Iris pigment epithelial cell (primary cell): ENCODE data around the gene PRSS16.
"Not testable (repeated sequence)": the region's sequence is repeated elsewhere in the genome, so short reads cannot be mapped to it uniquely, and the experiment has no call there.

Source experiments
- DNase-seq: peaks from one replicate; pipeline ENCODE4 v3.0.0-alpha.2; 2011; ENCODE audit warnings: low read depth

The PRSS16 gene

GRCh38 chr6:27242589-27243265 lies 4.8 kb upstream of the PRSS16 start:
- no peak for DNase-seq

GRCh38 chr6:27248783-27249182 lies 1.3 kb downstream of the PRSS16 start:
- no peak for DNase-seq

- no peak for DNase-seq
These were observed 3.0 kb downstream of the PRSS16 start for GRCh38 chr6:27250277-27251111.

- DNase-seq, result peak; percentile 59
These were observed 3.7 kb downstream of the PRSS16 start for GRCh38 chr6:27251112-27251605.

GRCh38 chr6:27251606-27252251 lies 4.2 kb downstream of the PRSS16 start:
- peak; percentile 89 for DNase-seq

- no peak for DNase-seq
These were observed 7.1 kb downstream of the PRSS16 start for GRCh38 chr6:27254566-27254965.

GRCh38 chr6:27255866-27256265 lies 8.4 kb downstream of the PRSS16 start:
- DNase-seq, result no peak

GRCh38 chr6:27260369-27260768 lies 12.9 kb downstream of the PRSS16 start:
- peak; percentile 36 for DNase-seq

- peak; percentile 24 for DNase-seq
These were observed 13.4 kb downstream of the PRSS16 start for GRCh38 chr6:27260836-27261375.

- DNase-seq, result no peak
These were observed 16.4 kb downstream of the PRSS16 start for GRCh38 chr6:27263886-27264285.

- DNase-seq, result not testable (repeated sequence)
These were observed 19.5 kb downstream of the PRSS16 start for GRCh38 chr6:27267003-27267402.

GRCh38 chr6:27267857-27268434 lies 20.4 kb downstream of the PRSS16 start:
- no peak for DNase-seq

GRCh38 chr6:27268803-27269202 lies 21.3 kb downstream of the PRSS16 start:
- DNase-seq, result no peak

- no peak for DNase-seq
These were observed 26.3 kb downstream of the PRSS16 start for GRCh38 chr6:27273783-27274182.

GRCh38 chr6:27275025-27275956 lies 27.8 kb downstream of the PRSS16 start:
- DNase-seq, result peak; percentile 38

- DNase-seq, result no peak
These were observed 32.1 kb downstream of the PRSS16 start for GRCh38 chr6:27279513-27280063.

GRCh38 chr6:27280064-27280539 lies 32.6 kb downstream of the PRSS16 start:
- DNase-seq, result peak; percentile 59

- peak; percentile 29 for DNase-seq
These were observed 33.1 kb downstream of the PRSS16 start for GRCh38 chr6:27280540-27281000.

GRCh38 chr6:27281105-27281539 lies 33.6 kb downstream of the PRSS16 start:
- DNase-seq, result no peak

GRCh38 chr6:27281569-27281968 lies 34.1 kb downstream of the PRSS16 start:
- no peak for DNase-seq
